Vagina (tissue), 2 donors: Measurements from ENCODE around the gene CD70. TPM values are rescaled to one million over a fixed set of nuclear protein-coding genes. Genes with fewer than 3 reads are reported as not detected.

Source experiments
- DNase-seq, 2 donors: peaks; one replicate each; pipeline ENCODE4 v3.0.0-alpha.2; 2017; ENCODE audit errors: extremely low spot score in 2 of 2
- H3K27ac ChIP-seq: fragments of 200-600 bp; sonication (generic); one replicate; pipeline ENCODE4 v1.5.1; 2019
- H3K27me3 ChIP-seq: fragments of 200-600 bp; sonication (generic); one replicate; pipeline ENCODE4 v1.5.1; 2019
- H3K36me3 ChIP-seq, 2 donors: fragments of 200-600 bp; sonication (generic); one replicate each; pipeline ENCODE4 v1.5.1; 2017 to 2019
- H3K4me1 ChIP-seq: fragments of 200-600 bp; sonication (generic); one replicate; pipeline ENCODE4 v1.5.1; 2019
- H3K4me3 ChIP-seq, 2 donors: fragments of 200-600 bp; sonication (generic); 1 replicate in 1 of 2; 2 replicates in 1 of 2; pipeline ENCODE4 v1.5.1; 2016 to 2019
- H3K9me3 ChIP-seq: fragments of 200-600 bp; sonication (generic); one replicate; pipeline ENCODE4 v1.5.1; 2019
- CTCF ChIP-seq, 3 experiments: fragments of 450-650 bp in 2 of 3; fragments of 200-600 bp in 1 of 3; sonication (generic) in 1 of 3; IDR thresholded peaks; one replicate each; pipeline ENCODE4 v1.5.1; 2017 to 2019; ENCODE audit warnings: antibody characterized with exemption in 3 of 3, mild to moderate bottlenecking in 2 of 3, moderate library complexity in 2 of 3
- POLR2A ChIP-seq, 2 donors: fragments of 450-650 bp; IDR thresholded peaks; one replicate each; pipeline ENCODE4 v1.6.1; 2017; ENCODE audit warnings: antibody characterized with exemption in 2 of 2, mild to moderate bottlenecking in 2 of 2, moderate library complexity in 2 of 2
- POLR2AphosphoS5 ChIP-seq, 2 donors: sonication (generic); formaldehyde crosslinking; IDR thresholded peaks; one replicate each; pipeline ENCODE4 v1.9.0; 2017; ENCODE audit warnings: antibody characterized with exemption in 2 of 2, mild to moderate bottlenecking in 2 of 2, low read depth in 1 of 2; ENCODE audit not compliant: insufficient read depth in 1 of 2
- intact Hi-C: fragments of 100-400 bp; cut with DNase I; formaldehyde crosslinking; loops from one replicate; pipeline ENCODE4 v1.15.1; 2023
- total RNA-seq: library from RNA; depleted of rRNA; stranded (reverse); fragments of >200 nt; gene quantifications from one replicate; pipeline ENCODE4 v1.2.3, GENCODE V29; 2016

Gene CD70
- total RNA-seq, 1 donor from 2014 or later: not detected

GRCh38 chr19:6626764-6627163 is 35.8 kb upstream of the CD70 start:
- DNase-seq: no peak
- intact Hi-C loops: no loop called here
- Histone ChIP-seq H3K27ac (no peak overlapping the region), H3K4me3 (no peak overlapping the region), H3K9me3 (no peaks in the 10 kb centered on the region), H3K4me1 (no peaks in the 10 kb centered on the region), H3K36me3 (no peaks in the 10 kb centered on the region), H3K27me3 (no peaks in the 10 kb centered on the region)
- no peak for TF ChIP-seq CTCF (IDR thresholded peaks at IDR 0.05)
- TF ChIP-seq POLR2A (IDR thresholded peaks at IDR 0.05): no peak
- TF ChIP-seq POLR2AphosphoS5 (IDR thresholded peaks at IDR 0.05; ENCODE audit: insufficient read depth in 1 of 2, low read depth in 1 of 2): no peak

GRCh38 chr19:6617374-6617773 is 26.4 kb upstream of the CD70 start:
- Histone ChIP-seq H3K9me3 (no peaks in the 10 kb centered on the region), H3K27ac (no peak overlapping the region), H3K4me1 (no peaks in the 10 kb centered on the region), H3K4me3 (no peak overlapping the region), H3K36me3 (no peaks in the 10 kb centered on the region), H3K27me3 (no peaks in the 10 kb centered on the region)
- no peak for DNase-seq
- no peak for TF ChIP-seq POLR2AphosphoS5 (IDR thresholded peaks at IDR 0.05; ENCODE audit: insufficient read depth in 1 of 2, low read depth in 1 of 2)
- no peak for TF ChIP-seq POLR2A (IDR thresholded peaks at IDR 0.05)
- intact Hi-C loops: no loop called here

GRCh38 chr19:6616011-6616410 is 25.1 kb upstream of the CD70 start:
- DNase-seq: no peak
- Histone ChIP-seq H3K4me1 (no peaks in the 10 kb centered on the region), H3K4me3 (no peak overlapping the region)

GRCh38 chr19:6613711-6614110 is 22.8 kb upstream of the CD70 start:
- intact Hi-C loops: loop anchor here (2.0 kb wide), 1 partner anchor 21 kb away; no protein-coding TSS in a partner anchor
- Histone ChIP-seq H3K27ac (no peak overlapping the region), H3K9me3 (no peaks in the 10 kb centered on the region), H3K4me1 (no peaks in the 10 kb centered on the region), H3K4me3 (no peak overlapping the region), H3K27me3 (no peaks in the 10 kb centered on the region), H3K36me3 (no peaks in the 10 kb centered on the region)
- TF ChIP-seq POLR2A (IDR thresholded peaks at IDR 0.05) (no peak), CTCF (IDR thresholded peaks at IDR 0.05) (no peak), POLR2AphosphoS5 (IDR thresholded peaks at IDR 0.05; ENCODE audit: insufficient read depth in 1 of 2, low read depth in 1 of 2) (no peak)
- no peak for DNase-seq

More at GRCh38 chr19:6616011-6616410, 25.1 kb upstream of the CD70 start:
- no peaks in the 10 kb centered on the region for H3K27me3 ChIP-seq
- TF ChIP-seq POLR2A (IDR thresholded peaks at IDR 0.05) (no peak), POLR2AphosphoS5 (IDR thresholded peaks at IDR 0.05; ENCODE audit: insufficient read depth in 1 of 2, low read depth in 1 of 2) (no peak), CTCF (IDR thresholded peaks at IDR 0.05) (no peak)
- no peaks in the 10 kb centered on the region for H3K36me3 ChIP-seq
- intact Hi-C loops: no loop called here
- H3K27ac ChIP-seq: no peak overlapping the region
- no peaks in the 10 kb centered on the region for H3K9me3 ChIP-seq

GRCh38 chr19:6610934-6611852 is 20.2 kb upstream of the CD70 start:
- no peaks in the 10 kb centered on the region for H3K27me3 ChIP-seq
- no peak overlapping the region for H3K4me3 ChIP-seq
- H3K4me1 ChIP-seq: no peaks in the 10 kb centered on the region
- intact Hi-C loops: no loop called here
- no peak for DNase-seq
- H3K9me3 ChIP-seq: no peaks in the 10 kb centered on the region
- no peak for TF ChIP-seq POLR2A (IDR thresholded peaks at IDR 0.05)
- no peak for TF ChIP-seq CTCF (IDR thresholded peaks at IDR 0.05)
- TF ChIP-seq POLR2AphosphoS5 (IDR thresholded peaks at IDR 0.05; ENCODE audit: insufficient read depth in 1 of 2, low read depth in 1 of 2): no peak
- H3K27ac ChIP-seq: no peak overlapping the region
- H3K36me3 ChIP-seq: no peaks in the 10 kb centered on the region
